ENCODE results near the gene NR1D1.

GRCh38 chr17:40092581-40092980 lies 7.8 kb downstream of the NR1D1 start:
- TF ChIP-seq POLR2A (IDR thresholded peaks at IDR 0.05; ENCODE audit: control extremely low read depth in 1 of 2, low read depth in 2 of 2, low read length in 2 of 2) (no peak), RXRA (IDR thresholded peaks at IDR 0.05; ENCODE audit: insufficient read depth, low read depth, low read length) (no peak), CBX8 (IDR thresholded peaks at IDR 0.05; ENCODE audit: borderline replicate concordance, low read depth, low read length) (no peak), TAF1 (IDR thresholded peaks at IDR 0.05; ENCODE audit: low read depth, low read length) (no peak), EGR1 (IDR thresholded peaks at IDR 0.05; ENCODE audit: borderline replicate concordance, low read depth, low read length) (no peak)
- TF ChIP-seq, protein P1, sequence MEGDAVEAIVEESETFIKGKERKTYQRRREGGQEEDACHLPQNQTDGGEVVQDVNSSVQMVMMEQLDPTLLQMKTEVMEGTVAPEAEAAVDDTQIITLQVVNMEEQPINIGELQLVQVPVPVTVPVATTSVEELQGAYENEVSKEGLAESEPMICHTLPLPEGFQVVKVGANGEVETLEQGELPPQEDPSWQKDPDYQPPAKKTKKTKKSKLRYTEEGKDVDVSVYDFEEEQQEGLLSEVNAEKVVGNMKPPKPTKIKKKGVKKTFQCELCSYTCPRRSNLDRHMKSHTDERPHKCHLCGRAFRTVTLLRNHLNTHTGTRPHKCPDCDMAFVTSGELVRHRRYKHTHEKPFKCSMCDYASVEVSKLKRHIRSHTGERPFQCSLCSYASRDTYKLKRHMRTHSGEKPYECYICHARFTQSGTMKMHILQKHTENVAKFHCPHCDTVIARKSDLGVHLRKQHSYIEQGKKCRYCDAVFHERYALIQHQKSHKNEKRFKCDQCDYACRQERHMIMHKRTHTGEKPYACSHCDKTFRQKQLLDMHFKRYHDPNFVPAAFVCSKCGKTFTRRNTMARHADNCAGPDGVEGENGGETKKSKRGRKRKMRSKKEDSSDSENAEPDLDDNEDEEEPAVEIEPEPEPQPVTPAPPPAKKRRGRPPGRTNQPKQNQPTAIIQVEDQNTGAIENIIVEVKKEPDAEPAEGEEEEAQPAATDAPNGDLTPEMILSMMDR (IDR thresholded peaks at IDR 0.05; ENCODE audit: control extremely low read depth in 1 of 3, insufficient read depth in 1 of 3, low read depth in 1 of 3, low read length in 3 of 3) = no peak
- TF ChIP-seq, protein P2, sequence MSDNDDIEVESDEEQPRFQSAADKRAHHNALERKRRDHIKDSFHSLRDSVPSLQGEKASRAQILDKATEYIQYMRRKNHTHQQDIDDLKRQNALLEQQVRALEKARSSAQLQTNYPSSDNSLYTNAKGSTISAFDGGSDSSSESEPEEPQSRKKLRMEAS (IDR thresholded peaks at IDR 0.05) = no peak

All from H1 (cell line).